Sciatic nerve (tissue), 2 donors: ENCODE results near the gene CCDC78. TPM values are rescaled to one million over a fixed set of nuclear protein-coding genes. Genes with fewer than 3 reads are reported as not detected.

ENCODE experiments used
- ATAC-seq: fragments of 200-7000 bp; cut with Tn5 transposase; one replicate; pipeline ENCODE4 v1.9.1; 2020; ENCODE audit warnings: mild to moderate bottlenecking, moderate library complexity
- DNase-seq: peaks from one replicate; pipeline ENCODE4 v3.0.0-alpha.2; 2020; ENCODE audit warnings: low spot score
- intact Hi-C: fragments of 100-400 bp; cut with DNase I; formaldehyde crosslinking; loops from one replicate; pipeline ENCODE4 v1.14.2; 2022
- total RNA-seq: library from RNA; stranded (reverse); fragmentation: NEBNext Ultra II Directional; extraction: Animal tissue kit (Norgen Biotek cat#: 25700); gene quantifications from one replicate; pipeline ENCODE4 v1.2.1, GENCODE V29; 2021
- donor health status: DM: no; HTN: no; CAD: no.
- donor health status: DM: no; HTN: no; CAD: no.

The CCDC78 gene
- total RNA-seq, 1 donor from 2014 or later, result 2.1 TPM

DNA sequence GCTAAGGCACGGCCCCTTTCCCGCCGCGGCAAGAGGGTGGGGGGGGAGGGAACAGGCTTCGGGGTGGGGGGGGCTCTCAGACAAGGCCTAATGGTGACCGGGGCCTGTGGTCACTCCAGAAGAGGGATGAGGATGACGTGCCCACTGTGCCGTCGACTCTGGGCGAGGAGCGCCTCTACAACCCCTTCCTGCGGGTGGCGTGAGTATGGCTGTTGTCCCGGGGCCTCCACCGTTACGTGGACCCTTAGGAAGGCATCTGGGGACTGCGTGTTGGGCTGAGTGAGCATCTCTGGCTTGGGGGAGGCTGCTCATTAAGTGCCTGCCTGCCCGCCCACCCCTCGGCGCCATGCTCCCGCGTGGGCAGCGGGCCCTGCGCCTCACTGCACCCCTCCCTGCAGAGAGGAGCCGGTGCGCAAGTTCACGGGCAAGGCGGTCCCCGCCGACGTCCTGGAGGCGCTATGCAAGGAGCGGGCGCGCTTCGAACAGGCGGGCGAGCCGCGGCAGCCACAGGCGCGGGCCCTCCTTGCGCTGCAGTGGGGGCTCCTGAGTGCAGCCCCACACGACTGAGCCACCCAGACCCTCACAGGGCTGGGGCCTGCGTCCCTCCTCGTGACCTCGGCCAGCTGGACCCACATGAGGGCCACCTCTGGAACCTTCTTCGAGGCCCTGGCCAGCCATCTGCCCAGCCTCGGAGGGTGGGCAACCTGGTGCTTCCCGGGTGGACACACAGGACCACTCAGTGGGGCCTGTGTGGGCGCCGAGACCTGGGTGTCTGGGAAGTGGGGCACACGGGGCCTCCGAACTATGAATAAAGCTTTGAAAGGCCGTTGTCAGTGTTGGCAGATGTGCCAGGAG is 2.9 kb upstream of the CCDC78 start:
- DNase-seq, result no peak
- ATAC-seq, result no peak
- intact Hi-C loops, result no loop called here

DNA sequence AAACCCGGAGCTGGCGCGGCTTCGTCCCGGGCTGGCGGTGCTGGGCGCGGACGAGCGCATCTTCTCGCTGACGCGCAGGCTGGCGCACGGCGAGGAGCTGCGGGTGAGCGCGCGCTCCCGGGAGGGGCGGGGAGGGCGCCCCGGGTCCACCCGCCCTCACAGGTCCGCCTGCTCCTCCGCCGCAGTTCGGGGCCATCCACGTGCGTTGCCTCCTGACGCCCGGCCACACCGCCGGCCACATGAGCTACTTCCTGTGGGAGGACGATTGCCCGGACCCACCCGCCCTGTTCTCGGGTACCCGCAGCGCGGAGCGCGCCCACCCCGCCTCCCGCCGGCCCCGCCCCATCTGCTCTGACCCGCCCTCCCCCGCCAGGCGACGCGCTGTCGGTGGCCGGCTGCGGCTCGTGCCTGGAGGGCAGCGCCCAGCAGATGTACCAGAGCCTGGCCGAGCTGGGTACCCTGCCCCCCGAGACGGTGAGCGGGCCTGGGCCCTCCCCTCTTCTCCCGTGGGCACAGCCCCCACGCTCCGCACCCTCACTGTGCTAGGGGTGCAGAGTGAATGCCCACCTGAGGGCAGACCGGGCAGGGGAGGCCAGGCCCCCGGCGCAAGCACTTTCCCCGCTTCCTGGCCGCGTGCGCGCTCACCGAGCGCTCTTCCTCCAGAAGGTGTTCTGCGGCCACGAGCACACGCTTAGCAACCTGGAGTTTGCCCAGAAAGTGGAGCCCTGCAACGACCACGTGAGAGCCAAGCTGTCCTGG is 2.1 kb upstream of the CCDC78 start:
- DNase-seq (peak; percentile 82), ATAC-seq (peak; percentile 46)

DNA sequence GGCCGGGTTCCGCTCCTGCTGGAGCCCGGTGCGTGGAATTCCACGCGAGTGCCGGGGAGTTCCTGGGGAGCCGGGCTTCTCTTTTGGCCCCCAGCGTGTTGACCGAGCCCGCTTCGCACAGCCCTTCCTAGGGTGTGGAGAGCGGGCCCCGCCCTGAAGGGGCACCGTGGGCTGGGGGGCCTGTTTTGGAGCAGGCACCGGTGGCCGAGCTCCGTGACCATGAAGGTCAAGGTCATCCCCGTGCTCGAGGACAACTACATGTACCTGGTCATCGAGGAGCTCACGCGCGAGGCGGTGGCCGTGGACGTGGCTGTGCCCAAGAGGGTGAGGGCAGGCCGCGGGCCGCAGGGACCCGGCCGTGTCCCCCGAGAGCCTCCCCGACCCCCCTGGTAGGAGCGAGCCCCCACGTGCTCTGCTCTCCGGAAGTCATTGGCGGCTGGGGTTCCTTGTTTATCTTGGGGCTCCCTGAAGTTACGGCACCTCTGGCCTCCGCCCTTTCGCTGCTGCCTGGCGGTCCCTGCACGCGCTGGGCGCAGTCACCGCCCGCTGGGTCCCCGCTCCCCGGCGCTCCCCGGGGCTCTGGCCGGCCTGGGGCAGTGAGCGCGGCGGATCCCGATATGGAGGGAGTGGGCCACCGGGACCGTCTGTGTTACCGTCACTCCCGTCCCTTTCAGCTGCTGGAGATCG is 1.2 kb upstream of the CCDC78 start:
- ATAC-seq (no peak), DNase-seq (no peak)
- intact Hi-C loops, result no loop called here

More for the DNA sequence above, 2.1 kb upstream of the CCDC78 start:
- intact Hi-C loops, result no loop called here

DNA sequence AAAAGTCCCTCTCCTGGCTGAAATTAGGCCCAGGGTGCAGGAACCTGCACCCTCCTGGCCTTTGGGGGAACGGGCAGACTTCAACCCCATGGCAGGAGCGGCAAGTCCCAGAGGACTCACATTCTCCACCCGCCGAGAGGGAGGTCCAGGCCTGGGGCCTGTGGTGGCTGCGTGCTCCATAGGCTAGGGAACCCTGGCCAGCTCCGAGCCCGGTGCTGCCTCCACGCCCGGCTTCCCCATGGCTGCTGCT is 130 bp downstream of the CCDC78 start:
- intact Hi-C loops, result no loop called here
- no peak for ATAC-seq
- no peak for DNase-seq

DNA sequence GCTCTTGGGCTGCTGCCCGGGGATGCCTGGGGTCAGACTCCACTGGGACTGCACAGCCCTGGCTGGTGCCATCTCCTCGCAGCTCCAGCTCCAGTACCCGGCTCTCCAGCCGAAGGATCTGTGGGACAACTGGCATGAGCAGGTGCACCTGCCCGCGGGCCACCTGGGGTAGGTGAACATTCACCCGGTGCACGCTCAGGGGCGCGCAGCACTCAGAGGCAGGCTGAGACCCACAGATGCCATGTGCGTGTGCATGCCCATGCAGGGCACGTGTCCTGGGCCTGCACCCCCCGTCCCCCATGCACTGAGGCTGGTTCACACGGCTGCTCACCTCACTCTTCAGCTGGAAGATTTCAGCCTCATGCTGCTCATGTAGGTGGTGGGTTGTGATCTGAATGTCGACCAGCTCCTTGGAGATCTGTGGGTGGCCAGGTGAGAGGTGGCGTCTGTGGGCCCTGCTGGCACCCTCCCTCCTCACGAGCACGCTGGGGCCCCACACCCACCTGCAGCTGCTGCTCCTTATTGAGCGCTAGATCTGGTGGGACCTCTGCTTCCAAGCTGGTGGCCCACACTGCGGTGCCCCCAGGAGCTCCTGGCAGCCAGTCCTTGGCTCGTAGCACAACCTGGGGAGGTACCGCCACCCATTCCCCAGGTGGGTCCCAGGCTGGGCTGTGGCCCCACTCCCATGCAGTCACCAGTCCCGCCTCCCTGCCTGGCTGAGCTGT is 618 bp downstream of the CCDC78 start:
- DNase-seq (no peak), ATAC-seq (no peak)
- intact Hi-C loops, result no loop called here

DNA sequence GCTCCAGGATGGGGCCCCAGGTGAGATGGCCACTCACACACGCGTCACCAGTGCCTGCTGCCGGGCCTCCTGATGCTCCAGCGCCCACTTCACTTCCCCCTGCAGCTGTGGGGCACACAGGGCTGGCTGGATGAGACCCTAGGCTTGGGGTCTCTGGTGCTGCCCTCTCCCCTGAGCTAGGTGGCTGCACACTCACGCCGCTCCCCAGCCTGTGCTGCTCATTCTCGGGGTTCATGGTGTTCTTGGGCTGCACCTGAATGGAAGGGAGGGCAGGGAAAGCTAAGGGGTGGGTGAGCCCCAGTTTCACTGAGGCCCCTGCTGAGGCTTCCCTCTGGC is 1.2 kb downstream of the CCDC78 start:
- ATAC-seq (no peak), DNase-seq (no peak)
- intact Hi-C loops, result no loop called here

DNA sequence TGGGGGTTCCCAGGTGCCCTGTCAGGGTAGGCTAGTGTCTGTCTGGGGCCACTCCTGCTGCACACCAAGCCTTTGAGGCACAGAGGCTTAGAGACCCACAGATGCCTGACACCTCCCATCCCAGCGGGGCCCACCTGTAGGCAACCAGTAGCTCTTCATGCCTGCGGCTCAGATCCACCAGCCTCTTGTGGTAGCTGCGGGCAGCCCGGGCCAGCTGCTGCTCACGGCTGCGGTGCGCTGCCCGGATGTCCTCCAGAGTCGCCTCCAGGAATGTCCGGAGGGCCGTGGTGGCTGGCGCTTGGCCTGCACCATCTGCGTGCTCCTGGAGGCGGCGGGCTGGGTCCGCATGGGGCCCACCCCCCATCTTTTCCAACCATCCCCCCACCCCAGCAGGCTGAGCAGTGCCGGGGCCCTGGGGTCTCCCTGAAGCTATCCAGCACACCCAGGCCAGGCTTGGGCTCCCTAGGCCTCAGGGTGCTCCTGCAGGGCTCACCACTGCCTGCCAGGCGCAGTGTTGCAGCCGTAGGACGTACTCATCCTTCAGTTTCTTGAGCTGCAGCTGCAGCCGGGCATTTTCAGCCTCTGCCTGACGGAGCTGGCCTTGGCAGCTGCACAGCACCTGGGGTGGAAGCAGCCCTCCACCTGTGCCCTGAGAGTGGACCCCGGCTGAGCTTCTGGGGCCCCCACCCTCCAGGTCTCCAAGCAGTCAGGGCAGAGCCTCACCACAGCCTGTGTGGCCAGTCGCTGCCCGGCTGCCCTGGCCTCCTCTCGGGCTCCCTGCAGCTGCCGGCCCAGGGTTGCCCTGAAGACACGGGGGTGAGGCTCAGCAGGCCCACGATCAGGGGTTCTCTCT is 1.8 kb downstream of the CCDC78 start:
- intact Hi-C loops, result no loop called here
- ATAC-seq, result no peak
- DNase-seq, result no peak

DNA sequence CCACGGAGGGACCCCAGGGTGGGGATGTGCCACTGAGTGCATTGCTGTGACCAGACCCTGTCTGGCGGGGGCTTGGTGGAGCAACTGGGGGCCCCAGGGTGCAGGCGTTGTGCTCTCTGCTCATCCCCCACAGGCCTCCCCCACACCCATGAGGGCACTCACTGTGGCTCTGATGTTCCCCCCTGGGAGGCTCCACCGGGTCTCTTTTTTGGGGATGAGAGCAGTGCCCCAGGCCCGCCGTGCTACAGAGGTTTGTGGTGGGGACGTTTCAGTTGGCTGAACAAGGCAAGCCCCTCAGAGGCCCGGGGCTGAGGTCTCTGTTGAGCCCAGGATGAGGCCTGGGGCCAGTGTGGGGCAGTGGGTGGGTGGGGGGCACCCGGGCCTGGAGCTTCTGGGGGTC is 2.5 kb downstream of the CCDC78 start:
- DNase-seq (no peak), ATAC-seq (no peak)
- intact Hi-C loops, result no loop called here

DNA sequence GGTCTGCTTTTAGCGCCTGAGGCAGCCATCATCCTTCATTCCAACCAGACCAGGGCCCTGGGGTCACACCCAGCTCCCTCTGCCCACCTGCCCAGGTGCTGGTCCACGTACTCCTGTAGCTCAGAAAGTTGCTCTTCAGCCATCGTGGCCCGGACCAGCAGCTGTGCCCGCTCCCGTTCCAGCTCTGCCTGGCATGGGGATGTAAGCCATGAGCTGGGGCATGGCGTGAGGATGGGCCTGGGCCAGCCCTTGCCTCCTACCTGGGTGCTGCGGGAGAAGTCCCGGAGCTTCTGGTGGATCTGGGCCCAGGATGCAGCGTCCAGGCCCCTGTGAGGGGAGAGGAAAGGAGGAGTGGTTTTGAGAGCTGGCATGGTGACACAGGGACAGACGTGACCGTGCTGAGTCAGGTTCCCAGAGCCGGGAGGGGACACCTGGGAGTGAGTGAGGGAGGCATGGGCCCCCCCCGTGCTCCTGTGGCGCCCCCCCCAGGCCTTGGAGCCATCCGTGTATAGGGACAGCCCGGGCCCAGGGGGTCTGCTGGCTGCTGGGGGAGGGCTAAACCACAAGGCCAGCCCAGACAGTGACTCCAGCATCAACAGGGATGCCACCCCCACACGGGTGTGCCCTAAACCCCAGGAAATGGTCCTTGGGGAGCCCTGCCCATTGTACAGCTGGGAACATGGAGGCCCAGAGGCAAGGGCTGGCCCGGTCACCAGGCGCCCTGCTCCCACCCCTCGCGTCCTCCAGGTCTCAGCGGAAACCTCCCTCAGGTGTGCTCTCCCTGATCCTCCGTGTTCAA is 3.2 kb downstream of the CCDC78 start:
- ATAC-seq, result no peak
- DNase-seq, result no peak
- intact Hi-C loops, result no loop called here

DNA sequence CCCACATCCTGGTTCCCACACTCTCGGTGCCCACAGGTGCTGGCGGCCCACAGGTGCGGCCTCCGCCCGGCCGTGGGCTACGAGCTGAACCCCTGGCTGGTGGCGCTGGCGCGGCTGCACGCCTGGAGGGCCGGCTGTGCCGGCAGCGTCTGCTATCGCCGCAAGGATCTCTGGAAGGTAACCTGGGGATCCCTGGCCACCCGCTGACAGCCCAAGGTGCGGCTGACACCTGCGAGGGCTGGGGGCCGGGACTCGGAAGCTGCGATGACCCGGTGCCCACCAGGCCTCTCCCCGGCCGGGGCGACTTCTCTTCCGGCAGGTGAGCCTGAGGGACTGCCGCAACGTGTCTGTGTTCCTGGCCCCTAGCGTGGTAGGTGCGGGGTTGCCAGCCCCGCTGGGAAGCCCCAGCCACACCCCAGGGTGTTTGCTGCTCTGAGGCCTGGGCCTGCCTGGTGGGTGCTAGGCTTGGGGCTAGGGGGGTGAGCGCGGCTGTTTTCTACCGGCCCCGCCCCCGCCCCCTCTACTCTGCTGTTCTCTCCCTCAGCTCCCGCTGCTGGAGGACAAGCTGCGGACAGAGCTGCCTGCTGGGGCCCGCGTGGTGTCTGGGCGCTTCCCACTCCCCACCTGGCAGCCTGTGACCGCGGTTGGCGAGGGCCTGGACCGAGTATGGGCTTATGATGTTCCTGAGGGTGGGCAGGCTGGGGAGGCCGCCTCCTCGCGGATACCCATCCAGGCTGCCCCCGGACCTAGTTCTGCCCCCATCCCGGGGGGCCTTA is 4.3 kb downstream of the CCDC78 start:
- ATAC-seq (no peak), DNase-seq (no peak)
- intact Hi-C loops, result no loop called here

DNA sequence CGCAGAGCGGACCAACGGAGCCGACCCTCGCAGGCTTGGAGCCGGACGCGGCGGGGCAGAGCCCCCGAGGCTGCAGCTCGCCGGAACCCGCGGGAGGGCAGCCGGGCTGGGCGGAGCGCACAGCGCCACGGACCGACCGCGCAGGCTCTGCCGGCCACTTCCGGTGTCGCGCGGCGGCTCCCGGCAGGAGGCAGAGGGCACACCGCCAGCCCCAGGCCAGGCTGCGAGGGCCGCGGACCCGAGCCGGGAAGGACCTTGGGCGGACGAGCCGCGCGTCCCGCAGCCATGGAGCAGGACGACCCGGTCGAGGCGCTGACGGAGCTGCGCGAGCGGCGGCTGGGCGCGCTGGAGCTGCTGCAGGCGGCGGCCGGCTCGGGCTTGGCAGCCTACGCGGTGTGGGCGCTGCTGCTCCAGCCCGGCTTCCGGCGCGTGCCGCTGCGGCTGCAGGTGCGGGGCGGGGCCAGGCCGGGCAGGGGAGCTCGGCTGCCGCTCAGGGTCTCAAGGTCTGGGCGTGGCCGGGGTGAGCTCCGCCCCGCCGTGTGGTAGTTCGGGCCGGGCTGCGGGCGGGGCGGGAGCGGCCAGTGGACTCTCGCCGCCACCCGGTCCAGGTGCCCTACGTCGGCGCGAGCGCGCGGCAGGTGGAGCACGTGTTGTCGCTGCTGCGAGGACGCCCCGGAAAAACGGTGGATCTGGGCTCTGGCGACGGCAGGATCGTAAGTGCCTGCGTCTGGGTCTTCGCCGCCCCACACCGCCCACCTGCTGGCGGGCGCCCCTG is 5.1 kb downstream of the CCDC78 start, which contains the start of gene ANTKMT:
ANTKMT (plus strand) TSS at position 157 of the 775 bp plus-strand sequence; CDS start at position 286, 129 bp downstream.
- ATAC-seq (peak; percentile 65), DNase-seq (peak; percentile 86)
- intact Hi-C loops, result no loop called here

DNA sequence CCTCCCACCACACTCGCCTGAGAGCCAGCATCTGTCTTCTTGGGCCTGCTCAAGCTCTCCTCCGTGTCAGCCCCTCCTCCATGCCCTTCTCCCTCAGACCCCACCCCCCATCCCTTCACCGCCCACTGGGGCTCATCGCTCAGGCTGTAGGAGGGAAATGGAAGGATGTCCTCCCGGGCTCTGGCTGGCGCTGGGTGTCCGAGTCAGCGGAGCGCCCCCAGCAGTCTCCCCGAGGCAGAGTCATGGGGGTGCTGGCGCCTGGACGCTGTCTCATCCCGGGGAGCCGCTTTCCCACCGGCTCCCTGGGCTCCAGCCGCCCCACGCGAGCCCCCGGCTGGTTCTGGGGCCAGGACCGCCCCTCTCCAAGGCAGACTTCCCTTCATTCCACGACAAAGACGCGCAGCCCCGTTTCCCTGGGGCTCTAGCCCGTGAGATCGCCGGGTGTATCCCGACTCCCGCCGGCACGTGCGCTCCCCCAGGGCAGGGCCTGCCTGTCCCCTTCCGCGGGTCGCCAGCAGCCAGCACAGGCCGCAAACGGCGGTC is 5.7 kb downstream of the CCDC78 start:
- peak; percentile 44 for ATAC-seq
- peak; percentile 78 for DNase-seq
- intact Hi-C loops, result no loop called here

DNA sequence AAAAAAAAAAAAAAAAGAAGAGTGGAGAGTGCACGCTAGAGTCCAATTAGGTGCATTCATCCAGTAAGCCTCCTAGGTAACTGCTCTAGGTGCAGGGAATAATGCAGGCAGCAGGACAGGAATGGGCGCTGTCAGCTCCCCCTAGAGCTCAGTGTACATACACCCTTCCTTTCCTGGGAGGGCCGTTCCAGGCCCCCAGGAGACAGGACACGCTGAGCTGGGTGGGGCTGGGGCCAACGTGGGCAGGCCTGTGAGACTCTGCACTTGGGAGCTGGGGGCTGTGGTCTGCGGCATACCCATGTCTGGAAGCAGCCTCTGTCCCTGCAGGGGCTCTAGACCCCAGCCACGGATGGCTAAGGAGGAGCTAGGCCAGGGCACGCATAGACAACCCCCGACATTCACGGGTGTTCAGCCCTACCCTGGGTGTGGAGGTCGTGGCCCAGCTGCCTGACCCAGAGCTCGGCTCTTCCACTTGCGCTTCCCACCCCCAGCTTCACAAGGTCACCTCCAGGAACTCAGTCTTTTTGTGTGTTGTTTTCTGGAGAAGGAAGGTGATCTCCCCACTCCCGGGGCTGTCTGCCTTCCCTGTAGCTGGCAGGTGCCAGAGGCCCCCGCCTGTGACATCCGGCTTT is 6.3 kb downstream of the CCDC78 start:
- intact Hi-C loops, result no loop called here
- ATAC-seq (peak; percentile 4), DNase-seq (no peak)

DNA sequence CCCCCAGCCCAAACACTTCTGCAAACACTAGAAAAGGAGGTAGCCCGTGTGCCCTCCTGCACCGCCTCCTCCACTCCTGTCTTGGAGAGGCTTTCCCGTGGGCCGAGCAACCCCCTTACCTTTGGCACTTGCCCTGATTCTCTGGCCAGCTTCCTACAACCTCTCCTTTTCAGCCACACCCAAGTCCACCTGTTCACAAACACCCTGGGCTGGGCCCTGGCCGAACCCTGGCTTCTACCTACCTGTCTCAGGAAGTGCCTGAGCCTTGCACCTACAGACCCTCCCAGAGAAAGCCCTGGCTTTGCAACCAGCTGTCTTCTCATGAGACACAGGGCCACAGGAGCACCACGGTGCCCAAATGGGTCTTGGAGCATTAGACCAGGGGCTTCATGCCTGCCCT is 7.3 kb downstream of the CCDC78 start:
- DNase-seq, result no peak
- intact Hi-C loops, result no loop called here
- no peak for ATAC-seq

DNA sequence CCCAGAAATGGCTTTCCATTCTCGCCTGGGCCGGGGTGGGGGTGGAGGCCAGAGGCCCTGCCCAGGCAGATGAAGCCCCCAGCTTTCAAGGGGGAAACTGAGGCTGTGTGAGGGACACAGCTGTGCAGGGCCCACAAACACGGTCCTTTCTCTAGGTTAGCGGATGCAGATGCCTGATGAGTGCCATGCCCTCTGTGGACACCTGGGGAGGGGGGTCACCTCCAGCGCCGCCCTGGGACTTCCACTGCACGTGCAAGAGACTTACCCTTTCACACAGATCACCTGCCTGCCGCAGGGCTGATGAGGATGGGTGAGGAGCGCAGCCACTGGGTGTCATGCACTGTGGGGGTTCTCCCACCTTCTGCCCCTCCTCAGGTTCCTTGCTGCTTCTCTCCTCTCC is 7.9 kb downstream of the CCDC78 start:
- intact Hi-C loops, result no loop called here

More for the DNA sequence above, 7.9 kb downstream of the CCDC78 start:
- no peak for ATAC-seq
- DNase-seq, result no peak
